ENCODE measurements around the gene LSM6. TPM values are rescaled to one million over a fixed set of nuclear protein-coding genes. Genes with fewer than 3 reads are reported as not detected.

Gene LSM6
- total RNA-seq, 1 experiment from 2014 or later: 76.3 TPM

- POLR2A ChIA-PET (ENCODE audit: unreplicated experiment): no interaction called here
- H3F3A ChIP-seq (ENCODE audit: low read length, unreplicated experiment): no peaks in the 10 kb centered on the region
Observed at GRCh38 chr4:146154057-146154456, 21.5 kb upstream of the LSM6 start.

GRCh38 chr4:146155152-146155724 is 20.3 kb upstream of the LSM6 start:
- no TSS peak for BruUV-seq (replicated peaks)

More at GRCh38 chr4:146154057-146154456, 21.5 kb upstream of the LSM6 start:
- H3K4me3 ChIP-seq (ENCODE audit: low read length): no peak overlapping the region
- H3K36me3 ChIP-seq (ENCODE audit: low read depth, low read length): no peaks in the 10 kb centered on the region
- CTCF ChIA-PET: no interaction called here
- H3K9me2 ChIP-seq (replicated peaks; ENCODE audit: low read length): no peaks in the 10 kb centered on the region
- TF ChIP-seq EZH2 (IDR thresholded peaks at IDR 0.05; ENCODE audit: low read length, unreplicated experiment) (no peak), EZH2phosphoT487 (IDR thresholded peaks at IDR 0.05; ENCODE audit: borderline replicate concordance, low read length) (no peak), CTCF (conservative IDR thresholded peaks at IDR 0.05; ENCODE audit: low read depth, low read length) (no peak)
- ATAC-seq (no peak), DNase-seq (no peak)
- no TSS peak for BruUV-seq (replicated peaks)
- intact Hi-C loops (cut with micrococcal nuclease): no loop called here
- H3K4me1 ChIP-seq (ENCODE audit: insufficient read depth, low read length): no peaks in the 10 kb centered on the region
- H3K27ac ChIP-seq (ENCODE audit: low read length): no peak overlapping the region
- H3K9ac ChIP-seq (ENCODE audit: low read length): no peak overlapping the region
- H3K27me3 ChIP-seq (ENCODE audit: low read length): peaks cover 19% of the 10 kb centered on the region; the same call in 1 of the 2 replicates
- no peaks in the 10 kb centered on the region for H3K79me2 ChIP-seq (ENCODE audit: low read length)
- no peak overlapping the region for H2AFZ ChIP-seq (ENCODE audit: low read length)
- H3K9me3 ChIP-seq (ENCODE audit: low read length): no peaks in the 10 kb centered on the region
- no peaks in the 10 kb centered on the region for H4K20me1 ChIP-seq (ENCODE audit: low read length)
- H3K4me2 ChIP-seq (ENCODE audit: low read length): no peak overlapping the region

More at GRCh38 chr4:146155152-146155724, 20.3 kb upstream of the LSM6 start:
- no peak for ATAC-seq
- Histone ChIP-seq H3K27ac (ENCODE audit: low read length) (no peak overlapping the region), H3K9ac (ENCODE audit: low read length) (no peak overlapping the region), H3K27me3 (ENCODE audit: low read length) (peaks cover 19% of the 10 kb centered on the region; the same call in 1 of the 2 replicates), H3K9me2 (replicated peaks; ENCODE audit: low read length) (no peaks in the 10 kb centered on the region), H3K9me3 (ENCODE audit: low read length) (no peaks in the 10 kb centered on the region), H3K4me1 (ENCODE audit: insufficient read depth, low read length) (no peaks in the 10 kb centered on the region), H3K79me2 (ENCODE audit: low read length) (no peaks in the 10 kb centered on the region), H3F3A (ENCODE audit: low read length, unreplicated experiment) (no peaks in the 10 kb centered on the region), H3K4me2 (ENCODE audit: low read length) (no peak overlapping the region), H4K20me1 (ENCODE audit: low read length) (no peaks in the 10 kb centered on the region), H3K4me3 (ENCODE audit: low read length) (no peak overlapping the region), H2AFZ (ENCODE audit: low read length) (no peak overlapping the region), H3K36me3 (ENCODE audit: low read depth, low read length) (no peaks in the 10 kb centered on the region)
- TF ChIP-seq EZH2phosphoT487 (IDR thresholded peaks at IDR 0.05; ENCODE audit: borderline replicate concordance, low read length): no peak
- TF ChIP-seq CTCF (conservative IDR thresholded peaks at IDR 0.05; ENCODE audit: low read depth, low read length): no peak
- TF ChIP-seq EZH2 (IDR thresholded peaks at IDR 0.05; ENCODE audit: low read length, unreplicated experiment): no peak
- intact Hi-C loops (cut with micrococcal nuclease): no loop called here
- ChIA-PET CTCF (no interaction called here), POLR2A (ENCODE audit: unreplicated experiment) (no interaction called here)
- DNase-seq: no peak
